ENCODE results near the gene STRADA.
A peak's percentile ranks its signal among the peaks of the same experiment; 100 is the strongest.
"Not testable (repeated sequence)": the region's sequence is repeated elsewhere in the genome, so short reads cannot be mapped to it uniquely, and the experiment has no call there.

The STRADA gene

DNA sequence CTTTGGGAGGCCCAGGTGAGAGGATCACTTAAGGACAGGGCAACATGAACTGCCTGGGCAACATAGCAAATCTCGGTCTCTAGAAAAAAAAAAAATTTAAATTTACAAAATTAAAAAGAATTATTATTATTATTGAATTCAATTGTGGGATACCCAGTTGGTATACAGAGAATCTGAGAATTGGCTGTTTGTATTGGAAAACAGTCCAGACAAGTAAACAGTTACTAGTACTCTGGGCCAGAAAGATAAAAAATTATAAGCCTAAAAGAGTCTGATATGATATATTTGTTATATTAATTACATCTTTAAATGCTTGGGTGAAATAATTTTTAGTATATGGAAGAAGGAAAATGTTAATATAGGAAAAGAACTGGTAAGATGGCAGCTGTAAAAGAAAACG, 16.8 kb upstream of the STRADA start:
- no peak for DNase-seq (ENCODE audit: low read depth, low spot score)

- no peak for DNase-seq (ENCODE audit: low read depth, low spot score)
Measured at GRCh38 chr17:63754046-63754445, 12.4 kb upstream of the STRADA start.

DNA sequence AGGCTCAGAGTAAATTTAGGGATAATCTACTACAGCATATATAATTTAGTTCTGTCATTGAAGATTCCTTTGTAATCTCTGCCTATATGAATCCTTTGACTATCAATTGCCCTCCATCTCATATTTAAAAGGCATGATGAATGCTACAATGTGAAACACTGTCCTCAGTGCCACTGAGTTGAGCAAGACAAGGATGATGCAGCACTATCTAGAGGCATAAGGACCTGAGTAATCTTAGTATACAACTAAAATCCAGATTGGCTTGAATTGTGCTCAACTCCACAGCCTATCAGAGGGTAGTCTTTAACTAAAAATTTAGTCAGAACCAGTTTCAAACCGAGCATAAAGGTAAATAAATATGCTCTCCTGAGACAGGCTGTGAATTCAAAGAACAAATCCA, 11.6 kb upstream of the STRADA start:
- DNase-seq (ENCODE audit: low read depth, low spot score), result no peak

DNA sequence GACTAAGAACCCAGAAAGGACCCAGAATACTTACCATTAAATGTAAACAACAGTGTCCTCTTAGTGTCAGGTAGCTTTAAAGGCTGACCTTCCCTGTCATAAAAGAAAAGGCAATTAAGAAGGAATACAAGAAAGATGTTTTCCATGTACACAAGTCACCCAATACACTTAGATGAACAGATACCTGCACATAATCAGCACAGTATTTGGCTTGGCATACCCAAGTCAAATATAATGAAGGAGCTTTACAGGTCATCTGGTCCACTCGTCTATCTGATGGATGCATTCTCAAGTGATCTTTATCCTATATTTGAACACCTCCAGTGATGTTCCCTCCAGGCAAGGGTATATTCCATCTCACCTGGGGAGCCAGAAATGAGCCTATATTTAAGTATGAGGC, 11.1 kb upstream of the STRADA start:
- no peak for DNase-seq (ENCODE audit: low read depth, low spot score)

- DNase-seq (ENCODE audit: low read depth, low spot score), result no peak
Measured at GRCh38 chr17:63751806-63752205, 10.2 kb upstream of the STRADA start.

GRCh38 chr17:63741143-63741407, 524 bp downstream of the STRADA start:
- no peak for DNase-seq (ENCODE audit: low read depth, low spot score)

DNA sequence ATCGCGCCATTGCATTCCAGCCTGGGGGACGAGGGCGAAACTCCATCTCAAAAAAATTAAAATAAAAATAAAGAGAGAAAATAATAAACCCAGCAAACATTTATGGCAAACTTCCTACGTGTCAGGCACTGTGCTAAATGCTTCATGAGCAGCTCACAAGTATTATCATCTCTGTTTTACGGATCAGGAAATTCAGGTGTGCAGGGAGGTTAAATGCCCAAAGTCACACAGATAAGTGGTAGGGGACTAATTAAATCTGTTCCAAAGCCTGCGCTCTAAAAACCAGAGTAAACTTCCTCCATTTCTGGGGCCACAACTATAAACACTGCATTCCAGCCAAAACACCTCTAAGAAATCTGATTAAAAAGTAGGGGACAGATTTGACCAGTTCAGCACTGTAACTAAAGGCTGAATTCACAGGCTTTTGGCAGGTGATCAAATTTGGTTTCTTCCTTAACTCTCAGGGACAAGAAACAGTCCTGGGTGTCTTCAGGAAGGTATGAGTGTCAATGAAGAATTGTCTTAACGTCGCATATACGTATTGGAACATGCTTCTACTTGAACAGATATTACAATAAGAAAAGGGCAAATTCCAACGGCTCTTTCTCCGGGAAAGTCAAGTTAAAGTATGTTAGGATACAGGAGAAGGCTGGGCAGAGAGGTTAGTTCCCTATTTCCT, 996 bp downstream of the STRADA start:
- DNase-seq (ENCODE audit: low read depth, low spot score), result peak; percentile 21

- DNase-seq (ENCODE audit: low read depth, low spot score), result no peak
Measured at GRCh38 chr17:63735691-63736090, 5.9 kb downstream of the STRADA start.

DNA sequence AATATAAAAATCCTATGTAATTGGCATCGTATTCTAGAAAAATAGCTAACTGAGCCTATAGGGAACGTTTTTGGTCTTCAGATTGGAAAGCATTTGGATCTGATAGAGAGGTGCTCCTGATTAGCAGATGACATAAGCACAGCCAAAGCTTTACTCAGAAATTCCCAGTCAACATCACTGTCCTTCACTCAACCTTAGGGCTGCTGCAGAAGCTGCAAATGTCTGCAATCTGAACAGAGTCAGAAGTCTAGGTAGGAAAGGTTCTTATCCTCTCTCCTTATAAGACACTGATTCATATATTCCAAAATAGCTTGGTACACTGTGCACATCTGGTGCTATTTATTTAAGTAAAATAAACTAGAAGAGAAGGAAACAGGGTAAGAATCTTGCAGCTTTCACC, 19.2 kb downstream of the STRADA start:
- no peak for DNase-seq (ENCODE audit: low read depth, low spot score)

DNA sequence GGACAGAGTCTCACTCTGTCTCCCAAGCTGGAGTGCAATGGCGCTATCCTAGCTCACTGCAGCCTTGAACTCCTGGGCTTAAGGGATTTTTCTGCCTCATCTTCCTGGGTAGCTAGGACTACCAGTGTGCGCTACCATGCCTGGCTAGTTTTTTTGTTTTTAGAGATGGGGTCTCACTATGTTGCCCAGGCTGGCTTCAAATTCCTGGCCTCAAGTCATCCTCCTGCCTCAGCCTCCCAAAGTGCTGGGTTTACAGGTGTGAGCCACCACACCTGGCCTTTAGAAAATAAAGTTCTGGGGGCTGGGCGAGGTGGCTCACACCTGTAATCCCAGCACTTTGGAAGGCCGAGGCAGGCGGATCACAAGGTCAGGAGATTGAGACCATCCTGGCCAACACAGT, 21.4 kb downstream of the STRADA start:
- DNase-seq (ENCODE audit: low read depth, low spot score), result not testable (repeated sequence)

DNA sequence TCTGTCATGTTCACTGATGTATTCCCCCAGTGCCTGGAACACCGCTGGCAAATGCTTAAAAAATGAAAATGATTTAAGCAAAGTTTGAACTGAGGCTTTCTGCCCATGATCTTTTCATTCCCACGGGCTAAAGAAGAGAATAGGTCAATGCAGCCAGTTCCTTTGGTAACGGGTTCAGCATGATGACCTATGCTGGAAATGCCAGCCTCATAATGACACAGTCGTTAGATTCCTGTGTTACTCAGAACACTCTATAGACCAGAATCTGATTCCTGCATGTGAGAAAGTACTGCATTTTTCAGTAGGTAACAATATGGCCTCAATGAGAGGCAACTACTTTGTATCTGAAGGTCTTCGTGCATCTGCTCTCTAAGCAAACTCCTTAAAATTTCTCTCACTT, 22.6 kb downstream of the STRADA start:
- no peak for DNase-seq (ENCODE audit: low read depth, low spot score)

GRCh38 chr17:63716426-63716825, 25.2 kb downstream of the STRADA start:
- DNase-seq (ENCODE audit: low read depth, low spot score), result no peak

- peak; percentile 32 for DNase-seq (ENCODE audit: low read depth, low spot score)
Measured at GRCh38 chr17:63714550-63715277, 26.9 kb downstream of the STRADA start.

DNA sequence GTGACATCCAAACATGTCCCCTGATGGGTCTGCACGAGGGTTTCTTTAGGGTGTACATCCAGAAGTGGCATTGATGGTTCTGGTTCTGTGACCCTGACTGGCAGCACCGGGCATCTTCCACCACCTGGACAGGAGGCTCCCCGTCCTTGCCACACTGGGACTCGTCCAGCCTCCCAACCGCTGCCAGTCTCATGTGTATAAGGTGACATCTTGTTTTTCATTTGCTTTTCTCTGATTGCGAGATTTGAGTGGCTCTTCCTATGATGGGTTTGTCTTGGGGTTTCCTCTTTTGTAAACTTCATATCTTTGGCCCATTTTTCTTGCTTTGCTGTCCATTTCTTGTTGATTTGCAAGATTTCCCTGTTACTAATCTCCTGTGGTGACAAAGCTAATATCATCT, 32.5 kb downstream of the STRADA start:
- DNase-seq (ENCODE audit: low read depth, low spot score), result no peak

DNA sequence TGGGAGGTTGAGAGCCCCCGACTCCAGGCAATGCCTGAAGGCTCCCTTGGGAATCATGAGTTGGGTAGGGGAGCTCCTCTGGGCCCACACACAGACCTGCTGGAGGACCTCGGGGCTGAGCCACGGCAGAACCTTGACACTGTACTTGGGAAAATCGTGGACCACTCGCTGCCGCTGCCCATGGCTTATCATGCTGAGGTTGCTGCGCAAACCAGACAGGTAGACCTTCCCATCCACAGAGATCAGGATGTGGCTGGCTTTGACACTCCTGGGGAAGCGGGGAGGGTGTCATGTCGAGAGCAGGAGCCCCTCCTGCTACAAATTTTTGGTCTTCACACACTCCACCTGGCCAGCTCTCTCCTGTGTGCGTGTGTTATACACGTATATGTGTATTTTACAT, 34.4 kb downstream of the STRADA start:
- DNase-seq (ENCODE audit: low read depth, low spot score), result no peak

DNA sequence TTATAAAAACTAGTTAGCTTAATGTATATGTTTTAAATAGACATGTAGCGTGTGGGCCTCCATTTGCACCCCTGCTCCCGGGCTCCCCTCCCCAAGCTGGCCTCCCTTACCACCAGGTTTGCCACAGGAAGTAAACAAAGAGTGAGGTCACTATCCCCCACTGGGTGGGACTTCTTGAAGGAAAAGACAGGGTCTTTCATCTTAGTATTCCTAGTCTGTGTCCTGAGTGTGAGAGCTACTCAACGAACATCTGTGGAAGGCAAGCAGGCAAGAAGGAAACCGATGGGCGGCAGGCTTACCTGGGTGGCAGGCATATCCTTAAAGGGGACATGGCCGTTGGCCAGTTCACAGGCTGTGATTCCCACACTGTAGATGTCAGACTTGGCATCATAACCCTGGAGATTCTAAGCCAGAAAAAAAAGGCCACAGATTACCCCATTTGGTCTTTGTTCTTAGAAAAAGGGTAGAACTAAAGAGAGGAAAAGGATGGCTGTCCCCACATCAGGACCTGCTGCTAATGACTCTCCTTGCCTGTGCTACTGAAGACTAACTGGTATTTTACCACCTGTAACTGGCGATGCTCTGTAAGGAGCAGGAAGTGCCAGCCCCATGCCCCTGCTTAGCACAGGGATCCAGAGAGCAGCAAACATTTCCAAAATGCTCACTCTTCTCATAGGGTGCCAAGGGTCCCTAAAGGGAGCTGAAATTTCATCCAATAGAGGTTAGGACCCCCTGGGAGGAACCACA, 35.1 kb downstream of the STRADA start:
- DNase-seq (ENCODE audit: low read depth, low spot score), result no peak

- DNase-seq (ENCODE audit: low read depth, low spot score), result no peak
Measured at GRCh38 chr17:63705657-63706056, 35.9 kb downstream of the STRADA start.

- DNase-seq (ENCODE audit: low read depth, low spot score), result no peak
Measured at GRCh38 chr17:63704836-63705235, 36.8 kb downstream of the STRADA start.

DNA sequence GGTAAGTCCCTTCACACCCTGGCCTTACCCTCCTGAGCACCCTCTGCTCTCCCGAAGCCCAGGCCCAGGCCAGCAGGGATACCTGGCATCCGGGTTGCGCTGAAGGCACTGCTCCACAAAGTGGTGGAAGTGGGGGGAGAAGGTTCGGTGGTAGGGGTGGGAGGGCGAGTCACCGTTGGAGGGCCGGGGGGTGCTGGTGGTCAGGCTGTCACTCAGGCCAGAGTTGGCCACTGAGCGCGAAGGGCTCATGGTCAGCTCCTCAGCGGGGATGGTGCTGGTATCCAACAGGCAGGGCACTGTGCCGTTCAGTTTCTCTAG, 37.4 kb downstream of the STRADA start:
- DNase-seq (ENCODE audit: low read depth, low spot score), result no peak

DNA sequence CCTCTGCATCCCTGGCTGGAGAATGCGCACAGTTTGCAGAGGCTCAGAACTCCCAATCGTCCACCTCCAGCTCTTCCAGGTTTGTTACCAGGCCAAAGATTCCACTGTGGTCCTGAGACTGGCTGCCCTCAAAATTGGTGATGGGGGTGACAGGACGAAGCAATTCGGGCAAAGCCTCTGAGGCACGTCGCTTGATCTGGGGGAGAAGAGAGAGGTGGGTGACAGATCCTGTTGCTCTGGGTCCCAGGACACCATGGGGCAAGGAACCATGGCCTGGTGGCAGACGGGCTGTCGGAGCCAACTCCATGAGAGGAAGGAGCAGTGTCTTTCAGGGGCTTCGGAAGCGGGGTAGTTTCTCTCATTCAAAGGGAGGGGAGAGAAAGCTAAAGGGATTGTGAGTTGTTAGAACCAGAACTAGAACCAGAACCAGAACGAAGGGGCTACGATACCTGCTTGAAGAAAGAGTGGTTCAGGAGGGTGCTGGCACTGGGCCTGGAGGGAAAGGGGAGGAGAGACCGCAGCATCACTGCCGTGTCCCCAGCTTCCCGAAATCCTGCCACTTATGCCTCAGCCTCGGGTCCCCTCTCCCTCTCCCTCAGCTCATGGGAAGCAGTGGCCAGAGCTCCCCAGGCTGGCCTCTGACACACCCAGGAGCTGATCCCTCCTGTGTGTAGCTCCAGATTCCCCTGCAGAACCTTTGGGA, 37.9 kb downstream of the STRADA start:
- no peak for DNase-seq (ENCODE audit: low read depth, low spot score)

DNA sequence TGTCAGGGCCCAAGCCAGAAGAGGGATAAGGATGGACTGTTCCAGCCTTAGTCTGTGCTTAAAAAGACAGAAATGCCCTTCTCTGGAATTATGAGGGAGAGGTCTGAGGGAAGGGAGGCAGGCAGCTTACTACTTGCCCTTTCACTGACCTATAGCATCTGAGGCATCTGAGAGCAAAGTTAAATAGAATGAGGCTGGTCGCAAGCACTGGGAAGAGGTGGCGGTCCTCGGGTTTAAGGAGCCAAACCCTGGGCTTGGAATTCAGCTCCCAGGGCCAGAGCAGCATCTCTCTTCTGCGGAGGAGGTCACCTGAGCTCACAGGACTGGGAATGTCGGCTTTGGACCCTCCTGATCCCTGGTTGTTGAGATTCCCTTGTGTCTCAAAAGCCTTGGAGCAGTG, 38.6 kb downstream of the STRADA start:
- DNase-seq (ENCODE audit: low read depth, low spot score), result no peak

DNA sequence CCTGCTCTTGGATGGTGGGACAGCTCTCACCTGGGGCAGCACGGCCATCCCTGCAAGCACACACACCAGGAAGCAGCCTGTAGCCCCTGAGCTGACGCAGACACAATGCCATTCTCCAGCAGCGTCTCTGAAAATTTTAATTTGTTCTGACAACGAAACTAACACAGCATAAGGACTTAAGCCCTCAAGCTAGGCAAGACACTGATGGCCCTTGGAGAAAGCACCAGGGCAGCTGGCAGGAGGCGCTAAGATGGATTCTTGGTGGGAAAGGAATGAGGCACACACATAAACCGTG, 38.9 kb downstream of the STRADA start:
- DNase-seq (ENCODE audit: low read depth, low spot score), result no peak
